ENCODE results near the gene RSPH1. TPM values are rescaled to one million over a fixed set of nuclear protein-coding genes. Genes with fewer than 3 reads are reported as not detected.

Gene RSPH1
- total and polyA plus RNA-seq, 4 donors: 0.09 to 0.17 (median 0.16) TPM; not detected in 1

DNA sequence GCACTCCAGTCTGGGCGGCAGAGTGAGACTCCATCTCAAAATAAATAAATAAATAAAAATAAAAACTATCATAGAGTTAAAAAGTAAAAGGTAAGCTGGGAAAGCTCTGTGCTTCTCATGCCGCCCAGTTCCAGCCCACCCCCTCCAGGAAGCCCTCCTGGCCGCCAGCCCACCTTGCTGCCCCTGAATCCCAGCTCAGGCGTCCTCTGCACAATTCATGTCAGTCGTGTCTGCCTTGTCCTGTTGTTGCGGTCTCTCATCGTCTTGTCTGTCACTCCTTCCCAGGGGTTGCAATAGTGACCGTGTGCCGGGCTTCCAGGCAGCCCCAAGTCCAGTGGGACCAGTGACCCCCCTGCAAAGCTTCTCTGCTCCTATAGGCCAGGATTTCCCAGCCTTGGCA, 44.1 kb downstream of the RSPH1 start (continued):
- TF ChIP-seq MAX (IDR thresholded peaks at IDR 0.05): no peak
- no peak for TF ChIP-seq HNF4A (conservative IDR thresholded peaks at IDR 0.05)

- no peak for DNase-seq (ENCODE audit: low spot score)
- no peaks in the 10 kb centered on the region for H3K36me3 ChIP-seq (ENCODE audit: control insufficient read depth in 4 of 4, insufficient read depth in 3 of 4, low read depth in 1 of 4, low read length in 3 of 4)
- no peak overlapping the region for H3K9ac ChIP-seq (ENCODE audit: low read depth in 1 of 2, low read length in 2 of 2)
- TF ChIP-seq GABPA (IDR thresholded peaks at IDR 0.05 in 1 of 2, conservative IDR thresholded peaks at IDR 0.05 in 1 of 2): no peak
- no peak for TF ChIP-seq SP1 (IDR thresholded peaks at IDR 0.05)
- no peak for TF ChIP-seq RXRA (IDR thresholded peaks at IDR 0.05)
- TF ChIP-seq FOXA2 (IDR thresholded peaks at IDR 0.05): no peak
- TF ChIP-seq HNF4G (IDR thresholded peaks at IDR 0.05): no peak
- no peak for TF ChIP-seq FOXA1 (IDR thresholded peaks at IDR 0.05)
- no peak for TF ChIP-seq TAF1 (conservative IDR thresholded peaks at IDR 0.05)
- no peak for TF ChIP-seq RAD21 (IDR thresholded peaks at IDR 0.05)
- TF ChIP-seq JUND (IDR thresholded peaks at IDR 0.05): no peak
- TF ChIP-seq HNF4A (conservative IDR thresholded peaks at IDR 0.05): no peak
- no peaks in the 10 kb centered on the region for H3K9me3 ChIP-seq (ENCODE audit: control insufficient read depth in 4 of 4, low read length in 3 of 4)
- no peaks in the 10 kb centered on the region for H3K4me1 ChIP-seq (ENCODE audit: control insufficient read depth in 4 of 4, insufficient read depth in 4 of 4, low read length in 3 of 4)
- 83% methylated on average over 3 of the region's 3 CpGs for WGBS
- no peaks in the 10 kb centered on the region for H3K27me3 ChIP-seq (ENCODE audit: control insufficient read depth in 4 of 4, insufficient read depth in 4 of 4, low read length in 3 of 4)
- no peak overlapping the region for H3K27ac ChIP-seq (ENCODE audit: low read depth in 1 of 2, low read length in 2 of 2)
- H3K4me3 ChIP-seq (ENCODE audit: low read depth in 1 of 3, low read length in 3 of 3): no peak overlapping the region
Measured at GRCh38 chr21:42448686-42449085, 47.3 kb downstream of the RSPH1 start.

DNA sequence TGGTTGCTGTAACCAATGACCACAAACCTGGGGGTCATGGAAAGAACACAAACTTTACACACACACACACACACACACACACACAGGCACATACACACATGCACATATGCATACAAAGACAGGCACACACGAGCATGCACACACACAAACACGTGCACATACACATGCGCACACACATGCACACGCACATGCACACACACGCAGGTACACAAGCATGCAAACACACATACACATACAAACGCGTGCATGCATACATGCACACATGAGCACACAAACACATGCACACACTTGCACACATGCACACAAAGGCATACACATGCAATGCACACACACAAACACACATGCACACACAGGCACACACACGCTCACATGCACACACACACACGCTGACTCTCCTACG, 48.3 kb downstream of the RSPH1 start:
- Histone ChIP-seq H3K9me3 (ENCODE audit: control insufficient read depth in 4 of 4, low read length in 3 of 4) (no peaks in the 10 kb centered on the region), H3K27ac (ENCODE audit: low read depth in 1 of 2, low read length in 2 of 2) (no peak overlapping the region), H3K4me1 (ENCODE audit: control insufficient read depth in 4 of 4, insufficient read depth in 4 of 4, low read length in 3 of 4) (no peaks in the 10 kb centered on the region), H3K36me3 (ENCODE audit: control insufficient read depth in 4 of 4, insufficient read depth in 3 of 4, low read depth in 1 of 4, low read length in 3 of 4) (no peaks in the 10 kb centered on the region), H3K4me3 (ENCODE audit: low read depth in 1 of 3, low read length in 3 of 3) (no peak overlapping the region), H3K27me3 (ENCODE audit: control insufficient read depth in 4 of 4, insufficient read depth in 4 of 4, low read length in 3 of 4) (no peaks in the 10 kb centered on the region), H3K9ac (ENCODE audit: low read depth in 1 of 2, low read length in 2 of 2) (no peak overlapping the region)
- 92% methylated on average over 10 of the region's 10 CpGs for WGBS
- DNase-seq (ENCODE audit: low spot score): no peak
- TF ChIP-seq, protein P1, sequence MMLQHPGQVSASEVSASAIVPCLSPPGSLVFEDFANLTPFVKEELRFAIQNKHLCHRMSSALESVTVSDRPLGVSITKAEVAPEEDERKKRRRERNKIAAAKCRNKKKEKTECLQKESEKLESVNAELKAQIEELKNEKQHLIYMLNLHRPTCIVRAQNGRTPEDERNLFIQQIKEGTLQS (IDR thresholded peaks at IDR 0.05): no peak
- TF ChIP-seq HNF4G (IDR thresholded peaks at IDR 0.05): no peak
- no peak for TF ChIP-seq EGR1 (IDR thresholded peaks at IDR 0.05; ENCODE audit: low read depth in 2 of 2)
- TF ChIP-seq SP1 (IDR thresholded peaks at IDR 0.05): no peak
- TF ChIP-seq RAD21 (IDR thresholded peaks at IDR 0.05): no peak
- TF ChIP-seq RXRA (IDR thresholded peaks at IDR 0.05): no peak
- TF ChIP-seq FOXA2 (IDR thresholded peaks at IDR 0.05): no peak
- TF ChIP-seq JUND (IDR thresholded peaks at IDR 0.05): no peak
- TF ChIP-seq MAX (IDR thresholded peaks at IDR 0.05): no peak
- TF ChIP-seq YY1 (IDR thresholded peaks at IDR 0.05): no peak
- TF ChIP-seq ZBTB33 (IDR thresholded peaks at IDR 0.05): no peak
- no peak for TF ChIP-seq GABPA (IDR thresholded peaks at IDR 0.05 in 1 of 2, conservative IDR thresholded peaks at IDR 0.05 in 1 of 2)
- TF ChIP-seq FOXA1 (IDR thresholded peaks at IDR 0.05): no peak
- TF ChIP-seq HNF4A (conservative IDR thresholded peaks at IDR 0.05): no peak
- TF ChIP-seq, protein P2, sequence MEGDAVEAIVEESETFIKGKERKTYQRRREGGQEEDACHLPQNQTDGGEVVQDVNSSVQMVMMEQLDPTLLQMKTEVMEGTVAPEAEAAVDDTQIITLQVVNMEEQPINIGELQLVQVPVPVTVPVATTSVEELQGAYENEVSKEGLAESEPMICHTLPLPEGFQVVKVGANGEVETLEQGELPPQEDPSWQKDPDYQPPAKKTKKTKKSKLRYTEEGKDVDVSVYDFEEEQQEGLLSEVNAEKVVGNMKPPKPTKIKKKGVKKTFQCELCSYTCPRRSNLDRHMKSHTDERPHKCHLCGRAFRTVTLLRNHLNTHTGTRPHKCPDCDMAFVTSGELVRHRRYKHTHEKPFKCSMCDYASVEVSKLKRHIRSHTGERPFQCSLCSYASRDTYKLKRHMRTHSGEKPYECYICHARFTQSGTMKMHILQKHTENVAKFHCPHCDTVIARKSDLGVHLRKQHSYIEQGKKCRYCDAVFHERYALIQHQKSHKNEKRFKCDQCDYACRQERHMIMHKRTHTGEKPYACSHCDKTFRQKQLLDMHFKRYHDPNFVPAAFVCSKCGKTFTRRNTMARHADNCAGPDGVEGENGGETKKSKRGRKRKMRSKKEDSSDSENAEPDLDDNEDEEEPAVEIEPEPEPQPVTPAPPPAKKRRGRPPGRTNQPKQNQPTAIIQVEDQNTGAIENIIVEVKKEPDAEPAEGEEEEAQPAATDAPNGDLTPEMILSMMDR (IDR thresholded peaks at IDR 0.05; ENCODE audit: low read depth, low read length, missing input control): no peak
